CD4-positive, alpha-beta T cell treated with Interleukin-10 for 1 hour (primary cell): ENCODE data around the gene ZNF331.

ENCODE experiments used
- DNase-seq: peaks from one replicate; pipeline ENCODE4 v3.0.0-alpha.2; 2020

Gene ZNF331

GRCh38 chr19:53521373-53522202, 16.4 kb upstream of the ZNF331 start:
- DNase-seq = no peak

- no peak for DNase-seq
These were observed 12.0 kb upstream of the ZNF331 start for GRCh38 chr19:53525922-53526321.

GRCh38 chr19:53530622-53531021, 7.3 kb upstream of the ZNF331 start:
- no peak for DNase-seq

- DNase-seq = no peak
These were observed 6.5 kb upstream of the ZNF331 start for GRCh38 chr19:53531457-53531856.

- DNase-seq = no peak
These were observed 5.6 kb upstream of the ZNF331 start for GRCh38 chr19:53532362-53532761.

- DNase-seq = no peak
These were observed 1.8 kb upstream of the ZNF331 start for GRCh38 chr19:53536225-53536548.

GRCh38 chr19:53537121-53537520, 824 bp upstream of the ZNF331 start:
- peak; percentile 24 for DNase-seq

GRCh38 chr19:53538378-53539109, 599 bp downstream of the ZNF331 start:
- DNase-seq = peak; percentile 23

- DNase-seq = no peak
These were observed 2.1 kb downstream of the ZNF331 start for GRCh38 chr19:53540091-53540490.

GRCh38 chr19:53541971-53542370, 4.0 kb downstream of the ZNF331 start:
- no peak for DNase-seq

- DNase-seq = no peak
These were observed 7.5 kb downstream of the ZNF331 start for GRCh38 chr19:53545271-53546065.

GRCh38 chr19:53546758-53547513, 9.0 kb downstream of the ZNF331 start:
- no peak for DNase-seq

- no peak for DNase-seq
These were observed 11.4 kb downstream of the ZNF331 start for GRCh38 chr19:53549340-53549739.

GRCh38 chr19:53552001-53552721, 14.2 kb downstream of the ZNF331 start:
- no peak for DNase-seq

GRCh38 chr19:53553156-53553555, 15.2 kb downstream of the ZNF331 start:
- DNase-seq = no peak

- peak; percentile 94 for DNase-seq
These were observed 16.2 kb downstream of the ZNF331 start for GRCh38 chr19:53553865-53554791.

- DNase-seq = no peak
These were observed 16.9 kb downstream of the ZNF331 start for GRCh38 chr19:53554804-53555203.

- no peak for DNase-seq
These were observed 17.4 kb downstream of the ZNF331 start for GRCh38 chr19:53555352-53555751.

GRCh38 chr19:53571339-53571738, 33.4 kb downstream of the ZNF331 start:
- DNase-seq = no peak

GRCh38 chr19:53576941-53577653, 39.2 kb downstream of the ZNF331 start:
- DNase-seq = no peak
